Neural progenitor cell (in vitro differentiated cells): ENCODE data around the gene NALCN. TPM values are rescaled to one million over a fixed set of nuclear protein-coding genes. Genes with fewer than 3 reads are reported as not detected.

Source experiments
- DNase-seq: peaks from one replicate; pipeline ENCODE4 v3.0.0-alpha.2; 2016; ENCODE audit warnings: low spot score
- H2AFZ ChIP-seq: fragments of 200-600 bp; sonication (generic); replicated peaks from 2 replicates; pipeline ENCODE4 v1.6.1; 2016; ENCODE audit warnings: antibody characterized with exemption
- H3F3A ChIP-seq: fragments of 200-600 bp; sonication (generic); 2 replicates; pipeline ENCODE4 v1.6.1; 2016; ENCODE audit warnings: antibody characterized with exemption, low read depth
- H3K27ac ChIP-seq: fragments of 200-600 bp; sonication (generic); 2 replicates; pipeline ENCODE4 v1.5.1; 2016; ENCODE audit warnings: mild to moderate bottlenecking
- H3K27me3 ChIP-seq: fragments of 200-600 bp; sonication (generic); 2 replicates; pipeline ENCODE4 v1.6.1; 2016; ENCODE audit warnings: mild to moderate bottlenecking, moderate library complexity
- H3K36me3 ChIP-seq: fragments of 200-600 bp; sonication (generic); 2 replicates; pipeline ENCODE4 v1.5.1; 2016
- H3K4me1 ChIP-seq: fragments of 200-600 bp; sonication (generic); 2 replicates; pipeline ENCODE4 v1.6.1; 2016; ENCODE audit warnings: mixed run types
- H3K4me2 ChIP-seq: fragments of 200-600 bp; sonication (generic); 2 replicates; pipeline ENCODE4 v1.6.1; 2016
- H3K4me3 ChIP-seq: fragments of 200-600 bp; sonication (generic); 2 replicates; pipeline ENCODE4 v1.5.1; 2016
- H3K79me2 ChIP-seq: fragments of 200-600 bp; sonication (generic); 2 replicates; pipeline ENCODE4 v1.6.1; 2016; ENCODE audit warnings: low read depth
- H3K9ac ChIP-seq: fragments of 200-600 bp; sonication (generic); 2 replicates; pipeline ENCODE4 v1.6.1; 2016
- H3K9me3 ChIP-seq: fragments of 200-600 bp; sonication (generic); 2 replicates; pipeline ENCODE4 v1.5.1; 2016; ENCODE audit warnings: low read depth
- H4K20me1 ChIP-seq: fragments of 200-600 bp; sonication (generic); 2 replicates; pipeline ENCODE4 v1.6.1; 2016; ENCODE audit warnings: low read depth
- H3K27ac Mint-ChIP-seq: 3 replicates; pipeline ENCODE4 v1.8.0; 2021; ENCODE audit warnings: mixed read lengths
- H3K27me3 Mint-ChIP-seq: 2 replicates; pipeline ENCODE4 v1.8.0; 2022; ENCODE audit warnings: low read depth, mild to moderate bottlenecking, inconsistent platforms, moderate library complexity, mixed read lengths; ENCODE audit not compliant: insufficient read depth
- H3K36me3 Mint-ChIP-seq: 3 replicates; pipeline ENCODE4 v1.8.0; 2021; ENCODE audit warnings: mixed read lengths
- H3K4me1 Mint-ChIP-seq: 3 replicates; pipeline ENCODE4 v1.8.0; 2021; ENCODE audit warnings: mixed read lengths
- H3K4me3 Mint-ChIP-seq: 3 replicates; pipeline ENCODE4 v1.8.0; 2021; ENCODE audit warnings: mild to moderate bottlenecking, moderate library complexity, mixed read lengths
- H3K9me3 Mint-ChIP-seq: 3 replicates; pipeline ENCODE4 v1.8.0; 2020; ENCODE audit warnings: mixed read lengths
- CTCF ChIP-seq: fragments of 200-600 bp; sonication (generic); IDR thresholded peaks from 2 replicates; pipeline ENCODE4 v1.5.1; 2017; ENCODE audit warnings: antibody characterized with exemption, mild to moderate bottlenecking
- EZH2 ChIP-seq: fragments of 200-600 bp; sonication (generic); IDR thresholded peaks from 2 replicates; pipeline ENCODE4 v1.6.1; 2017; ENCODE audit warnings: antibody characterized with exemption, mild to moderate bottlenecking, moderate library complexity
- EZH2phosphoT487 ChIP-seq: fragments of 200-600 bp; sonication (generic); IDR thresholded peaks from 2 replicates; pipeline ENCODE4 v1.6.1; 2017; ENCODE audit warnings: antibody characterized with exemption
- total RNA-seq: library from RNA; depleted of rRNA; stranded (reverse); fragments of >200 nt; gene quantifications from 2 replicates; pipeline ENCODE4 v1.2.3, GENCODE V29; 2015; ENCODE audit warnings: low replicate concordance

Gene NALCN
- total RNA-seq, 1 donor from 2014 or later = 1.1 TPM

GRCh38 chr13:101018720-101019119 is 397.6 kb downstream of the NALCN start:
- Mint-ChIP-seq H3K36me3 (no peaks in the 10 kb centered on the region), H3K4me3 (no peak overlapping the region), H3K4me1 (peaks cover 31% of the 10 kb centered on the region), H3K9me3 (no peaks in the 10 kb centered on the region), H3K27me3 (peaks cover 7% of the 10 kb centered on the region), H3K27ac (peak overlapping the region; percentile 13)
- Histone ChIP-seq H3K79me2 (no peaks in the 10 kb centered on the region), H3K4me2 (no peak overlapping the region), H3K27ac (no peak overlapping the region), H3K9ac (no peak overlapping the region), H2AFZ (no peak overlapping the region), H3K4me1 (no peaks in the 10 kb centered on the region), H3F3A (no peaks in the 10 kb centered on the region), H4K20me1 (no peaks in the 10 kb centered on the region), H3K36me3 (no peaks in the 10 kb centered on the region), H3K4me3 (no peak overlapping the region), H3K9me3 (no peaks in the 10 kb centered on the region), H3K27me3 (no peaks in the 10 kb centered on the region)
- no peak for DNase-seq
- TF ChIP-seq EZH2phosphoT487 = no peak
- no peak for TF ChIP-seq CTCF
- TF ChIP-seq EZH2 = no peak

- Histone ChIP-seq H3K4me3 (no peak overlapping the region), H4K20me1 (no peaks in the 10 kb centered on the region), H3K9ac (no peak overlapping the region), H3K9me3 (no peaks in the 10 kb centered on the region), H3F3A (no peaks in the 10 kb centered on the region), H3K79me2 (no peaks in the 10 kb centered on the region), H3K4me1 (no peaks in the 10 kb centered on the region), H3K27ac (no peak overlapping the region), H3K4me2 (no peak overlapping the region), H3K27me3 (no peaks in the 10 kb centered on the region), H2AFZ (no peak overlapping the region), H3K36me3 (no peaks in the 10 kb centered on the region)
- no peaks in the 10 kb centered on the region for H3K36me3 Mint-ChIP-seq
- H3K27ac Mint-ChIP-seq = peak overlapping the region; percentile 79
- TF ChIP-seq EZH2phosphoT487 (no peak), CTCF (no peak), EZH2 (no peak)
- H3K9me3 Mint-ChIP-seq = no peaks in the 10 kb centered on the region
- DNase-seq = no peak
- peaks cover 31% of the 10 kb centered on the region for H3K4me1 Mint-ChIP-seq
- H3K27me3 Mint-ChIP-seq = peaks cover 7% of the 10 kb centered on the region
- peak overlapping the region; percentile 31 for H3K4me3 Mint-ChIP-seq
Measured at GRCh38 chr13:101017123-101017872, 399.0 kb downstream of the NALCN start.

GRCh38 chr13:101016475-101016874 is 399.8 kb downstream of the NALCN start:
- no peaks in the 10 kb centered on the region for H3K36me3 Mint-ChIP-seq
- no peak overlapping the region for H3K9ac ChIP-seq
- no peaks in the 10 kb centered on the region for H3K36me3 ChIP-seq
- H3K4me3 ChIP-seq = no peak overlapping the region
- H3K4me2 ChIP-seq = no peak overlapping the region
- no peaks in the 10 kb centered on the region for H3K9me3 Mint-ChIP-seq
- H3K27ac ChIP-seq = no peak overlapping the region
- no peak overlapping the region for H3K4me3 Mint-ChIP-seq
- no peak for DNase-seq
- H3K9me3 ChIP-seq = no peaks in the 10 kb centered on the region
- no peaks in the 10 kb centered on the region for H4K20me1 ChIP-seq
- H3K4me1 Mint-ChIP-seq = peaks cover 31% of the 10 kb centered on the region
- no peaks in the 10 kb centered on the region for H3K4me1 ChIP-seq
- H3K79me2 ChIP-seq = no peaks in the 10 kb centered on the region
- H3K27me3 ChIP-seq = no peaks in the 10 kb centered on the region
- H3F3A ChIP-seq = no peaks in the 10 kb centered on the region
- no peak for TF ChIP-seq EZH2
- TF ChIP-seq CTCF = no peak
- no peak for TF ChIP-seq EZH2phosphoT487
- H3K27me3 Mint-ChIP-seq = peaks cover 7% of the 10 kb centered on the region
- H2AFZ ChIP-seq = no peak overlapping the region
- H3K27ac Mint-ChIP-seq = no peak overlapping the region
